ENCODE measurements around the gene ACTMAP. TPM values are rescaled to one million over a fixed set of nuclear protein-coding genes. Genes with fewer than 3 reads are reported as not detected.

Gene ACTMAP
- total and polyA plus RNA-seq, 9 of the 15 experiments (the other 6 are each of a cell fraction or from before 2014, with no cell fraction given) = 1.7 to 16.6 (median 4.9) TPM

DNA sequence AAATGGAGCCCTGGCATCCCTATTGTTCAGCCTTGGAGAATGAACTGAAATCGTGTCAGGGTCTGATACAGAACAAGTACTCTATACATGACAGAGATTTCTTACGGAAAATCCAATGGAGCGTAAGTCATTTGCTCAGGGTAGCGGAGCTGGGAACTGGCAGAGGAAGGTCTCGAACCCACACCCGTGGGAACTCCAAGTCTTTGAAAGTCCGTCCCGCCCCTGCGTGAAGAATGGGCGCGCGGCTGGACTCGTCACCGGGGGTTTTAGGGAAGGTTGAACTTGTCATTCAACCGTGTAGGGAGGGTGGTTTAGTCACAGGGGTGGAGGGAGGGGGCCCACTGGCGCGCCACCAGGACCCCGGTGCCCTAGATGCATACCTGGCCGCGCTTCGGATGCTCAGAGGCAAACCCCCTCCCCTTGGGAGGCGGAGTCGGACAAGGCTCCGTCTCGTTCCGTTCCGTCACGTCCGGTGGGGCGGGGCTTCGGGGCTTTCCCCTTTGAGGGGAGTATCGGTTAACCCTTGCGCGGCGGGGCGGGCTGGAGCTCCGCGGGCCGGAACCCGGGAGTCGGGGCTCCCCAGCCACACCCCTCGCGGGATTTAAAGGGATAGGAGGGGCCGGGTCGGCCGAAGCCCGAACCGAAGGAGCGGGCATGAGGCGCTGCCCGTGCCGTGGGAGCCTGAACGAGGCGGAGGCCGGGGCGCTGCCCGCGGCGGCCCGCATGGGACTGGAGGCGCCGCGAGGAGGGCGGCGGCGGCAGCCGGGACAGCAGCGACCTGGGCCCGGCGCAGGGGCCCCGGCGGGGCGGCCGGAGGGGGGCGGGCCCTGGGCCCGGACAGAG, 33.6 kb downstream of the ACTMAP start, which contains the start of the genes COQ8B and ITPKC (continued):
- TF ChIP-seq, protein P1, sequence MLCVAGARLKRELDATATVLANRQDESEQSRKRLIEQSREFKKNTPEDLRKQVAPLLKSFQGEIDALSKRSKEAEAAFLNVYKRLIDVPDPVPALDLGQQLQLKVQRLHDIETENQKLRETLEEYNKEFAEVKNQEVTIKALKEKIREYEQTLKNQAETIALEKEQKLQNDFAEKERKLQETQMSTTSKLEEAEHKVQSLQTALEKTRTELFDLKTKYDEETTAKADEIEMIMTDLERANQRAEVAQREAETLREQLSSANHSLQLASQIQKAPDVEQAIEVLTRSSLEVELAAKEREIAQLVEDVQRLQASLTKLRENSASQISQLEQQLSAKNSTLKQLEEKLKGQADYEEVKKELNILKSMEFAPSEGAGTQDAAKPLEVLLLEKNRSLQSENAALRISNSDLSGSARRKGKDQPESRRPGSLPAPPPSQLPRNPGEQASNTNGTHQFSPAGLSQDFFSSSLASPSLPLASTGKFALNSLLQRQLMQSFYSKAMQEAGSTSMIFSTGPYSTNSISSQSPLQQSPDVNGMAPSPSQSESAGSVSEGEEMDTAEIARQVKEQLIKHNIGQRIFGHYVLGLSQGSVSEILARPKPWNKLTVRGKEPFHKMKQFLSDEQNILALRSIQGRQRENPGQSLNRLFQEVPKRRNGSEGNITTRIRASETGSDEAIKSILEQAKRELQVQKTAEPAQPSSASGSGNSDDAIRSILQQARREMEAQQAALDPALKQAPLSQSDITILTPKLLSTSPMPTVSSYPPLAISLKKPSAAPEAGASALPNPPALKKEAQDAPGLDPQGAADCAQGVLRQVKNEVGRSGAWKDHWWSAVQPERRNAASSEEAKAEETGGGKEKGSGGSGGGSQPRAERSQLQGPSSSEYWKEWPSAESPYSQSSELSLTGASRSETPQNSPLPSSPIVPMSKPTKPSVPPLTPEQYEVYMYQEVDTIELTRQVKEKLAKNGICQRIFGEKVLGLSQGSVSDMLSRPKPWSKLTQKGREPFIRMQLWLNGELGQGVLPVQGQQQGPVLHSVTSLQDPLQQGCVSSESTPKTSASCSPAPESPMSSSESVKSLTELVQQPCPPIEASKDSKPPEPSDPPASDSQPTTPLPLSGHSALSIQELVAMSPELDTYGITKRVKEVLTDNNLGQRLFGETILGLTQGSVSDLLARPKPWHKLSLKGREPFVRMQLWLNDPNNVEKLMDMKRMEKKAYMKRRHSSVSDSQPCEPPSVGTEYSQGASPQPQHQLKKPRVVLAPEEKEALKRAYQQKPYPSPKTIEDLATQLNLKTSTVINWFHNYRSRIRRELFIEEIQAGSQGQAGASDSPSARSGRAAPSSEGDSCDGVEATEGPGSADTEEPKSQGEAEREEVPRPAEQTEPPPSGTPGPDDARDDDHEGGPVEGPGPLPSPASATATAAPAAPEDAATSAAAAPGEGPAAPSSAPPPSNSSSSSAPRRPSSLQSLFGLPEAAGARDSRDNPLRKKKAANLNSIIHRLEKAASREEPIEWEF (CRISPR knock-in tag; IDR thresholded peaks at IDR 0.05) = peak; percentile 76; the same call in 1 of the 2 replicates
- TF ChIP-seq LCOR (CRISPR knock-in tag; IDR thresholded peaks at IDR 0.05) (no peak), LARP7 (IDR thresholded peaks at IDR 0.05) (no peak), ZNF384 (IDR thresholded peaks at IDR 0.05; ENCODE audit: low read depth, low read length) (no peak), RBBP5 (IDR thresholded peaks at IDR 0.05; ENCODE audit: borderline replicate concordance, insufficient read depth, low read length, poor library complexity, severe bottlenecking) (peak; percentile 70), NR3C1 (CRISPR knock-in tag; IDR thresholded peaks at IDR 0.05) (no peak), ZNF239 (CRISPR knock-in tag; IDR thresholded peaks at IDR 0.05) (no peak), HDAC2 (IDR thresholded peaks at IDR 0.05) (peak; percentile 66; the same call in 1 of the 2 replicates), PPARD (CRISPR knock-in tag; IDR thresholded peaks at IDR 0.05) (no peak), KLF13 (tag; IDR thresholded peaks at IDR 0.05; ENCODE audit: borderline replicate concordance, low read depth) (0 out of 2 replicates have a peak, but pooled peaks have one; percentile 58), CBX3 (IDR thresholded peaks at IDR 0.05; ENCODE audit: borderline replicate concordance in 1 of 2, low read length in 2 of 2) (0 out of 3 replicates have a peak, but pooled peaks of 1 of the 2 experiments have one; percentile 14)
- TF ChIP-seq, protein P2, sequence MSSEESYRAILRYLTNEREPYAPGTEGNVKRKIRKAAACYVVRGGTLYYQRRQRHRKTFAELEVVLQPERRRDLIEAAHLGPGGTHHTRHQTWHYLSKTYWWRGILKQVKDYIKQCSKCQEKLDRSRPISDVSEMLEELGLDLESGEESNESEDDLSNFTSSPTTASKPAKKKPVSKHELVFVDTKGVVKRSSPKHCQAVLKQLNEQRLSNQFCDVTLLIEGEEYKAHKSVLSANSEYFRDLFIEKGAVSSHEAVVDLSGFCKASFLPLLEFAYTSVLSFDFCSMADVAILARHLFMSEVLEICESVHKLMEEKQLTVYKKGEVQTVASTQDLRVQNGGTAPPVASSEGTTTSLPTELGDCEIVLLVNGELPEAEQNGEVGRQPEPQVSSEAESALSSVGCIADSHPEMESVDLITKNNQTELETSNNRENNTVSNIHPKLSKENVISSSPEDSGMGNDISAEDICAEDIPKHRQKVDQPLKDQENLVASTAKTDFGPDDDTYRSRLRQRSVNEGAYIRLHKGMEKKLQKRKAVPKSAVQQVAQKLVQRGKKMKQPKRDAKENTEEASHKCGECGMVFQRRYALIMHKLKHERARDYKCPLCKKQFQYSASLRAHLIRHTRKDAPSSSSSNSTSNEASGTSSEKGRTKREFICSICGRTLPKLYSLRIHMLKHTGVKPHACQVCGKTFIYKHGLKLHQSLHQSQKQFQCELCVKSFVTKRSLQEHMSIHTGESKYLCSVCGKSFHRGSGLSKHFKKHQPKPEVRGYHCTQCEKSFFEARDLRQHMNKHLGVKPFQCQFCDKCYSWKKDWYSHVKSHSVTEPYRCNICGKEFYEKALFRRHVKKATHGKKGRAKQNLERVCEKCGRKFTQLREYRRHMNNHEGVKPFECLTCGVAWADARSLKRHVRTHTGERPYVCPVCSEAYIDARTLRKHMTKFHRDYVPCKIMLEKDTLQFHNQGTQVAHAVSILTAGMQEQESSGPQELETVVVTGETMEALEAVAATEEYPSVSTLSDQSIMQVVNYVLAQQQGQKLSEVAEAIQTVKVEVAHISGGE (CRISPR knock-in tag; IDR thresholded peaks at IDR 0.05) = peak in 1 of 3 experiments; percentile 79; a peak in 2 of 6 replicates
- TF ChIP-seq, protein P3, sequence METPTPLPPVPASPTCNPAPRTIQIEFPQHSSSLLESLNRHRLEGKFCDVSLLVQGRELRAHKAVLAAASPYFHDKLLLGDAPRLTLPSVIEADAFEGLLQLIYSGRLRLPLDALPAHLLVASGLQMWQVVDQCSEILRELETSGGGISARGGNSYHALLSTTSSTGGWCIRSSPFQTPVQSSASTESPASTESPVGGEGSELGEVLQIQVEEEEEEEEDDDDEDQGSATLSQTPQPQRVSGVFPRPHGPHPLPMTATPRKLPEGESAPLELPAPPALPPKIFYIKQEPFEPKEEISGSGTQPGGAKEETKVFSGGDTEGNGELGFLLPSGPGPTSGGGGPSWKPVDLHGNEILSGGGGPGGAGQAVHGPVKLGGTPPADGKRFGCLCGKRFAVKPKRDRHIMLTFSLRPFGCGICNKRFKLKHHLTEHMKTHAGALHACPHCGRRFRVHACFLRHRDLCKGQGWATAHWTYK (CRISPR knock-in tag; IDR thresholded peaks at IDR 0.05) = no peak
- TF ChIP-seq, protein P4, sequence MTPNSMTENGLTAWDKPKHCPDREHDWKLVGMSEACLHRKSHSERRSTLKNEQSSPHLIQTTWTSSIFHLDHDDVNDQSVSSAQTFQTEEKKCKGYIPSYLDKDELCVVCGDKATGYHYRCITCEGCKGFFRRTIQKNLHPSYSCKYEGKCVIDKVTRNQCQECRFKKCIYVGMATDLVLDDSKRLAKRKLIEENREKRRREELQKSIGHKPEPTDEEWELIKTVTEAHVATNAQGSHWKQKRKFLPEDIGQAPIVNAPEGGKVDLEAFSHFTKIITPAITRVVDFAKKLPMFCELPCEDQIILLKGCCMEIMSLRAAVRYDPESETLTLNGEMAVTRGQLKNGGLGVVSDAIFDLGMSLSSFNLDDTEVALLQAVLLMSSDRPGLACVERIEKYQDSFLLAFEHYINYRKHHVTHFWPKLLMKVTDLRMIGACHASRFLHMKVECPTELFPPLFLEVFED (CRISPR knock-in tag; conservative IDR thresholded peaks at IDR 0.05) = no peak

All from K562 (cell line).